ENCODE results near the gene NUDT22. TPM values are rescaled to one million over a fixed set of nuclear protein-coding genes. Genes with fewer than 3 reads are reported as not detected.

The NUDT22 gene
- total RNA-seq: 10 to 100 TPM; 22.8 to 47.8 (median 38.0) TPM

GRCh38 chr11:64225608-64226506, at the start of gene NUDT22, which contains the start of gene TRPT1:
Gene NUDT22 (plus strand): TSS chr11:64226274. CDS start chr11:64226653, 379 bp downstream.
Gene TRPT1 (minus strand): TSS chr11:64226186. CDS start chr11:64225860, 326 bp downstream.
- TF ChIP-seq CTCF (IDR thresholded peaks at IDR 0.05): no peak
- peak; percentile 74 for ATAC-seq (ENCODE audit: low FRiP score)
- DNase-seq (ENCODE audit: low spot score): peak; percentile 80

DNA sequence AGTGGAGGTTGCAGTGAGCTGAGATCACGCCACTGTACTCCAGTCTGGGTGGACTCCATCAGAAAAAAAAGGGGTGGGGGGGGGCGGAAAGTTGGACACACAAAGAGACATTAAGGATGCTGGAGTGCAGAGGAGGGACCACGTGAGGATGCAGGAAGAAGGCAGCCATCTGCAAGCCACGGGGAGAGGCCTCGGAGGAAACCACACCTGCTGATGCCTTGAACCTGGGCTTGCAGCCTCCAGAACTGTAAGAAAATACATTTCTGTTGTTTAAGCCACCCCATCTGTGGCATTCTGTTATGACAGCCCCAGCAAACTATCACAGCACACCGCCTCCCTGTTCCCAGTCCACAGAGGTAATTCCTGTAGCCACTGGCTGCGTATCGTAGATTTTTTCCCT, 49.3 kb upstream of the NUDT22 start:
- ATAC-seq (ENCODE audit: low FRiP score) (no peak), DNase-seq (ENCODE audit: low spot score) (no peak)
- no peak for TF ChIP-seq CTCF (IDR thresholded peaks at IDR 0.05)

- DNase-seq (ENCODE audit: low spot score): no peak
- ATAC-seq (ENCODE audit: low FRiP score): no peak
- TF ChIP-seq CTCF (IDR thresholded peaks at IDR 0.05): no peak
Observed at GRCh38 chr11:64178203-64178602, 47.9 kb upstream of the NUDT22 start.

DNA sequence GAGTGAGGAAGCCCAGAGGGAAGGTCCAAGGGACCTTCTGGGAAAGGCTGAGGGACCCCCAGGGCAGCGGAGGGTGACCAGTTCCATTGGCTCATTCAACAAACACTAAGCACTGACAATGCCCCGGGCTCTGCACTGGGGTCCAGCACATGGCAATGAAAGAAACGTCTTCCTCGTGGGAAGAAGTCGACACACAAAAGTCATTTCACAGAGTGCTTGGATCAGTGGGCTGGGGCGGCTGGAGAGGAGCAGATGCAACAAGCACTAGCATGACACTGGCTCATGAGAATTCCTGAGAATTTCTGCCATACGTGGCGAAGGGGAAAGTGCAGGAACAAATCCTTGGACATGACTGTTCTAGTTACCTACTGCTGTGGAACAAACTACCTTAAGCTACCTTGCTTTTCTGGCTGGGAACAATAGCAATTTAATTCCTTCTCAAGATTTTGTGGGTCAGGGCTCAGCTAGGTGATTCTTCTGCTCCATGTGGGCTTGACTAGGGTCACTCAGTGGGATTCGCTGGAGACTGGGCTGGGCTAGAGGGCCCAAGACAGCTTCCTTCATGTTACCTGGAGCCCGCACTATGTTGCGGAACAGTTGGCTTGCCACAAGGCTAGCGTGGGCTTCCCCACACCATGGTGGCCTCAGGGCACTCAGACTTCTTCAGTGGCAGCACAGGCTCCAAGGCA, 47.0 kb upstream of the NUDT22 start:
- ATAC-seq (ENCODE audit: low FRiP score): no peak
- DNase-seq (ENCODE audit: low spot score): no peak
- TF ChIP-seq CTCF (IDR thresholded peaks at IDR 0.05): no peak

DNA sequence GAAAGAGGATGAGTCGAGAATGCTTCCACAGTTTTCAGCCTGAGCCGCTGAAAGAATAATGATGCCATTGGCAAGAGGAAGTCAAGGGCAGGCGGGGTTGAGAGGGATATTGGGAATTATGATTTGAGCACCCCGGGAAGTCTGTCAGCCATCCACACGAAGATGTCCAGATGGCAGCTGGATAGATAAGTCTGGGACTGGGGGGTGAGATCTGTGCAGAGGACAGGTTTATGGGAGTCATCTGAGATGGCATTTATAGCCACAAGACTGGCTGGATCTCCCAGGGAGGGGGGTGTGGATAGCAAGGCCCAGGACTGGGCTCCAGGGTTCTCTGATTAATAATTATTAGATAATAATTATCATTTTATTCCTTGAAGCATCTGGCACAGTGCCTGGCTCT, 45.2 kb upstream of the NUDT22 start:
- ATAC-seq (ENCODE audit: low FRiP score) (no peak), DNase-seq (ENCODE audit: low spot score) (no peak)
- no peak for TF ChIP-seq CTCF (IDR thresholded peaks at IDR 0.05)

DNA sequence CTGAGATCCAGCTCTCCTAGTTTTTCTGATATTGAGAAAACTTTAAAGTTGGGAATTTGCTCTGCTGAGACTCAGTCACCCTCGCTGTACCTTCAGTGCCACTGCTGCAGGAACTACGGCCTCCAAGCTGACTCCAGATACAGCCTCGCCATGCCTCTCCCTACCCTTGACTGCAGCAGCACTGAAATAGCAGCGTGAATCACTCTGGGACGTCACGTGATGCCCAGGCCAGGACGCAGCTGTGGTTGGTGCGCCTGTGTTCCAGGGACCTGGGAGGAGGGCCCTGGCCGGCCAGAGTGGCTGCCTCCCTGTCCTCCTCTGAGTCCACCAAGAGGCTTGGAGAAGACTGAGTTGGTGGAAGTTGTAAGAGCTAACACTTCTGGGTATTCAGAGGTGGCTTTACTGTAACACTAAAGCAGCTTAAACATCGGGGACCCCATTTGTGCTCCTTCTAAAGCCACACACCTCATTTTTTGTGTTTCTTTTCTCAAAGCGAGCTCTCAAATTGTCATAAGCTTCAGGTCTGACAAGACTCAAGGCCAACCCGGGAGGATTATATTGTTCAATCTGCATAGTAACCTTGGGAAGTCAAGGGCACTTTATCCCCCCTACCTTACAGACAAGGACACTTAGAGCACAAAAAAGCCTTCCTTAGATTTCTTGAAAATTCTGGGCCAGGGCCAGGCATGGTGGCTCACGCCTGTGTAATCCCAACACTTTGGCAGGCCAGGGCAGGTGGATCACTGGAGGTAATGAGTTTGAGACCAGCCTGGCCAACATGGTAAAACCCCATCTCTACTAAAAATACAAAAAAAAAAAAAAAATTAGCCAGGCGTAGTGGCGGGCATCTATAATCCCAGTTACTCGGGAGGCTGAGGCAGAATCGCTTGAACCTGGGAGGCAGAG, 44.3 kb upstream of the NUDT22 start:
- ATAC-seq (ENCODE audit: low FRiP score): peak; percentile 30
- no peak for TF ChIP-seq CTCF (IDR thresholded peaks at IDR 0.05)
- DNase-seq (ENCODE audit: low spot score): peak; percentile 65

Measured in omental fat pad (tissue), 4 donors.